SKM-1 (cell line): ENCODE data around the gene PDZRN4.
"Not testable (repeated sequence)": the region's sequence is repeated elsewhere in the genome, so short reads cannot be mapped to it uniquely, and the experiment has no call there.

ENCODE experiments used
- DNase-seq: peaks from one replicate; lab custom pipeline; 2025; ENCODE audit not compliant: unreplicated experiment; lab: John Stamatoyannopoulos, UW

PDZRN4 gene

GRCh38 chr12:41213107-41213506, 25.0 kb downstream of the PDZRN4 start:
- no peak for DNase-seq

DNA sequence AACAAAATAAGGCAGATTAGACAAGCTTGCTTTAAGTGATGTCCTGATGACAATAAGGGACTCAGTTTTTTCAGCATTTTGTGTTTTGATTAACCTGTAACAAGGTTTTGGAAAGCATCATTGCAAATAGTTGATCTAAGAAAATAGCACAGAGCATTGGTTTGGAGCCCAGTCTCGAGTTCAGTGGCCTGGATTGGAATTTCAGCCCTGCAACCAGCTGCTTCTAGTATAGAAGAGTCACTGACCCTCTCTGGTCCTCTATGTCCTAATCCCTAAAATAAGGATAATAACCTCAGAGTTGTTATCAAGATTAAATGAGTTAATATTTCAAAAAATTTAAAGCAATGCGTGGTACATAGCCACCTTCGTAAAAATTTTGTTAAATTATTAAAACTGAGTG, 25.5 kb downstream of the PDZRN4 start:
- no peak for DNase-seq

DNA sequence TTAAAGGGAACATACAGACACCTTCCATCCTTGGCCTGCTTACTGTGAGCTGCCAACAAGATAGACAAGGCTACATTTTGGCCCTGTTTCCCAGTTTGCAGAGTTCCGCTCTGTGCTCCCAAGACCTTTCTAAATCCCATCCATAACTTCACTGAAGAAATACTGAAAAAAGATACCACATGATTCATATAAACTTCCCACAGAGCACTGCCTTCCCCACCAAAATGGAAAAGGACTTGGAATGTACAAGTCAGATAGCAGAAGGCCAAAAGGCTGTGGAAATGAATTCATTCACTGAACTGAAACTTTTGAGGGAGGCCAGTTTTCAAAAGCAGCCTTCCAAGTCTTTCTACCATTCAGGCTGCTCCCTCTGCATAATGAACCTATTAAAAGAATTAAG, 29.6 kb downstream of the PDZRN4 start:
- no peak for DNase-seq

- DNase-seq, result no peak
Observed at GRCh38 chr12:41220931-41221330, 32.8 kb downstream of the PDZRN4 start.

DNA sequence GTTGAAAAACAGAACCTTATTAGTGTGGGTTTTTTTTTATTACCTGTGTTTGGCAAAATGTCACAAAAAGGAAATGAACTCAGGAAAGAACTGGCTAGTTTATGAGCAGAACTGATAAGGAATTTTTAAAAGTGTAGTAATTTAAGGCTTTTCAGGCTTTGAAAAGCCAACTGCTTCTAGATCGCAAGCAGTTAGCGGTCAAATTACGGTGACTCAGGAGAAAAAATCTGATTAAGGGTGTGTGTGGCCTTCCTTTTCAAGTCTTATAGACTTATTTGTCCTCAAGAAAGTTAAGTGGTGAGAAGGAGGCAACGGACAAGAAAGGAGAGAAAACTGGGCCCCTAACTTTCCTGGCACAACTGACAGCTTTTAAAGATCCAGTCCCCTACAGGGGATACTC, 33.4 kb downstream of the PDZRN4 start:
- DNase-seq, result no peak

- no peak for DNase-seq
Observed at GRCh38 chr12:41223600-41223999, 35.5 kb downstream of the PDZRN4 start.

DNA sequence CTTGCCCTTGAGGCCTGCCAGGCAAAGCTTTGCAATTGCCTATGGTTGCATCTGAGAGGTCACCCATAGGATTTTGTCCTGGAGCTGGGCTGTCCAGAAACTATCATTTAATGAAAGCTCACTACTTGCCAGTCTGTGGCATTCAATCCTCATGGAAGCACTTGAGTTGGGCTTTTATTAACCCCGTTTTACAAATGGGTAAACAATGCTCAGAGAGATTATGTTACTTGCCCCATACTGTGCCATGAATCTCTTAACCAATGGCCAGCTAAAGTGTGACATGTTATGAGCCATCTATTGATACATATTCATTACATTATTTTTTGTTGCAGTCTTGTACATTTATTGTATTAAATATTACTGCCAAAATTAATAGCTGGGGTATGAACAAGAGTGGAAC, 35.9 kb downstream of the PDZRN4 start:
- DNase-seq, result no peak

DNA sequence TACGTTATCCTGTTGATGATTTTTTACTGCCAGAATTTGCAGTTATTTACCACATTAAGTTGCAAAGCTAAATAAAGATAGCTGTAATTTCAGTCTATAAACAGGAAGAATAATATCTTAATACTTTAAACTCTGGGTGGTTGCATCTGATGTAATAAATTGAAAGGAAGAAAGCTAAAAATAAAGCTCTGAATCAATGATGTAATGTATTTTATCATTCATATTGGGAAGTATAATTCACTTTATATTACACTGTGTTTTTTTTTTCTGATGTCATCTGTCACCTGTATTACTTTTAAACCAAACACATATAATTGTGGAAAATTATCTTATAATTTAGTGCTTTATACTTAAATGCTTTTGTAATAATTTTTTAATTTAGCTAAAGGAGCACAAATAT, 37.1 kb downstream of the PDZRN4 start:
- DNase-seq, result no peak

DNA sequence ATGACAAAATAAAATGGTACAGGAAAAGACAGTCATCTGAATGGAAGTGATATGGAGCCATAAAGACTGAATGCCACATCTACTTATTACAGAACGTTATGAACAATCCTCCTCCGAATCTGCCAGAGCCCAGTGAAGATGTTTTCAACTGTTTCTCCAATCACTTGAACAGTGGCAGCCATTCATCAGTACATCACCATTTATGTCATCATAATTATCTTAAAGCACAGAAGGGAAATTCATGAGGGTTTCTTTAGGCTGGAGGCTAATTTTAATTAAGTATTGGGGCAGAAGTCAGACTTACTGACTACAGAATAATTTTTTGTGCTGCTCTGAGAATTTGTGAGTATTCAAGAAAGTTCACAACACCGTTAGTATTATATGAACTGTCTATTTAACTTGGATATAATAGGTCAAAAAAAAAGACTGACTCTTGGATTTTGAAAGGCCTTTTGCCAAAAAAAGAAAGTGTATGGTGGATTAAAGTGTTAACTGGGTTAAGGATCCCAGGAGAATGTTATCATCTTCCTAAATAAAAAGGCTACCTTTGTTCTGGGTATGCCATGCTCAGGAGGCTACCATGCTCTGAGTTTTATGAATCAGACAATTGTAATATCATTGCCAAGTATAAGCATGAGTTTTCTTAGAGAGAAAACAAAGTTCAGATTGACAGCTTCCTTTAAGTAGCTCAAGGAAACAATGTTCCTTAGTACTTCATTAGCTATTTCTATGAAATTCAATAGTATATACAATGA, 40.1 kb downstream of the PDZRN4 start:
- DNase-seq, result no peak

DNA sequence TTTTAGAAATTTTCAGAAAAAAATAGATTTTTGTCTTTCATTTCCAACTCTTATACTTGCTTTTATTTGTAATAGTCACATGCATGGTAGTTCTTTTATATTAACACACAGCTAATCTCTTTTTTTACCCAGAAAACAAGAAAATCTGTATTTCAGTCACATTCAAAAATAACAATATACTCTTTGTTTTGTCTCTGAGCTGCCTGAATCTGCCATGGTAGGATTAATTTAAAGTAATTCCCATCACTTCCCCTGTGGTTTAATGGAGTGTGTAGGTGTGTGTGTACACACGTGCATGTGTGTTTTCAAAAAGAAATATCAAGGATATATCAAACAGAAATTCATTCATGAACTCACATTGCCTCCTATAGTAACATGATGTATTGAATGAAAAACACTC, 42.6 kb downstream of the PDZRN4 start:
- DNase-seq, result no peak

DNA sequence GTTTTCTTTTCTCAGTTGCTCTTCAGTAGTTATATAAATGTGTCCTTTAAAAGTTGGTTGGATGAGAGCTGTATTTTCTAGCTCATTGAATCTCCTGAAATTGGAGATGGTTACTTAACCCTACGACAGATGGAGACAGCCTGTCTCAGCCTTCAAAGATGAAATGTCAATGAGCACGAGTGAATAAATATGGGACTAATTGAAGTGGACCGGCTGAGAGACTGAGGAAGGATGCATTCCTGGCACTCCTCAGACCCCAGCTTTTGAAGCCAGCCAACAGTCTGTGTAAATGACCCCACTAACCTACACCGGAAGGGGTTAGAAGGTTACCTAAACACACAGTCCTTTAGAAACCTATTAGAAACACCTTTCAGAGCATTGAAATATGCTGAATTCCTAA, 46.6 kb downstream of the PDZRN4 start:
- no peak for DNase-seq

- DNase-seq, result no peak
Observed at GRCh38 chr12:41242603-41243002, 54.5 kb downstream of the PDZRN4 start.

GRCh38 chr12:41248391-41248790, 60.3 kb downstream of the PDZRN4 start:
- no peak for DNase-seq

GRCh38 chr12:41250748-41251147, 62.6 kb downstream of the PDZRN4 start:
- DNase-seq, result no peak

- DNase-seq, result no peak
Observed at GRCh38 chr12:41254004-41254914, 66.1 kb downstream of the PDZRN4 start.

- DNase-seq, result not testable (repeated sequence)
Observed at GRCh38 chr12:41263196-41263595, 75.1 kb downstream of the PDZRN4 start.

DNA sequence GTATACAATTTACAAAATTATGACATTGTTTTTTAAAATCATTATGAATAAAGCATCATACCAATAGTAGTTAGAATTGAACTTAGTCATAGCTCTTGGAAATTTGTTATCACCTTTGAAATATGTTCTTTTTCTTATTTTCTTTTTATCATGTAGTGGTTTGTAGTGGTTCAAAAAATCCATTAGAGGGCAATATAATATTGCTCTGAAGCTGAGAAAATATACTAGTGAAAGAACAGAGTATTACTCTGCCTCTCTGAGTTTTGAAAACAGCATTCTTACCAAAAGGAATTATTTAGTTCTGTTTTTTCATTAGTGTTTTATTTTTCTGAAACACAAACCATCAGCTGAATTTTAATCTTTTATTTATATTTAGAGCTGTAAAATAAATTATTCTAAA, 76.2 kb downstream of the PDZRN4 start:
- no peak for DNase-seq

DNA sequence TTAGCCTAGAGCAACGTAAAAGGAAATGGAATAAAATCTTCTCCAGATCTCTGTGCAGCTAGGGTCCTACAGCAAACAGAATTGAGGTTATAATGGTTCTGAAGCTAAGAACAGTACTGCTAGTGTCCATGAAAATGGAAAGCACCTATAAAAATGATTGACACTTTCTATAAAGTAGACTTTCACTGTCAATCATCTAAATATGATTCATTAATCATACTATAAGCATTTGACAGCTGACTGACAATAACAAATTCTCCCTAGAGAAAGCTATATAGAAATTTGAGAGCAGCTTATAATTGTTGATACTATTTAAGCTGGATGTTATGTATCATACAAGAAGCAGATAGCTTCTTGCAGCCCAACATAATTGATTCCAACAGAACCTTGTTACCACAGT, 80.9 kb downstream of the PDZRN4 start:
- no peak for DNase-seq

DNA sequence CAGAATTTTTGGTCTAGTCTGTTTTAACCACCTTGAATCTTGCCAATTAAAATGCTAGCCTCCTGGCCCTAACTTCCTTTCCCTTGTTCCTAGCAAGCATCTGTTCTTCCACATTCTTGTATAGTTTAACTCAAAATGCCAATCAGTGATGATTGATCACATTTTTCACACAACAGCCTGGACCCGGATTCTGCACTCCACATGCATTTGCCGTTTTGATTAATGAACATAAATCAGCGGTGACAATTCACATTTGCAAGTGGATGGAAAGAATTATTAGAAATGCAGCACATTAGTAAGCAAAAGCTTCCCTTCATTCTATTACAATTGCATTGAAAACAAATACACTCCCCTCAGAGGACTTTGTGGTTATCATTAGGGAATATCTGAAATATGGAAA, 83.4 kb downstream of the PDZRN4 start:
- no peak for DNase-seq

DNA sequence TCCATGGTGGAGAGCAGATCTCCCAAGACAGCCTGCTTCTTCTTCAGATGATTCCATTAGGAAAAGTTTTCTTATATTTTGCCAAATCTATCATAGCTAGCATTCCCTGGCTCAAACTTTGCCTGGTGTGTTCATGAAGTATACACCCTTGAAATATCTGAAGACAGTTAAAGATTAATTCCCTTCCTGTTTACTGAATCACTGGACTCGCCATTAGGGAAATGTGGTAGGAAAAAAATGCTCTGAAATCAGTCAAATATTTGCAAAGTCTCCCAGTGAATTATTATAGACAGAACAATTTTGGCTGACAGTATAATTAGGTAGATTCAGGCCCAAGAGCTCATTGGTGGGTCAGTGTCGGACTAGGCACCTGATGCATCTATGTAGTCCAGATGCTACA, 86.5 kb downstream of the PDZRN4 start:
- no peak for DNase-seq

GRCh38 chr12:41277100-41277945, 89.2 kb downstream of the PDZRN4 start:
- no peak for DNase-seq

DNA sequence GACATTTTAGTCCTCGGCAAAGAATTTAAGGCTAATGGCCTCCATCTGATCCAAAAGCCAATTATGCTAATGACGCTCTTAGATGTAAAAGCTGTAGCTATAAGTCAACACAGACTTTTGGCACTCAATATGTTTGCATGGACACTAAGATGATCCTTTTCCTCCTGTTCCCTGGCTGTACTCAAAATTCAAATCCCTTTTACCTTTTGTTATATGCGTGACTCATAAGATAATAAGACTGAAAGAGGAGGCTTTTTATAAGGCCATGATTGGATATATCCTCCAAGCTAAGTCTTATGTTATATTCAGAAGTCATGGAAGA, 89.8 kb downstream of the PDZRN4 start:
- no peak for DNase-seq
